OCI-LY7 (cell line): ENCODE data around the gene VMAC.

ENCODE experiments used
- EZH2phosphoT487 ChIP-seq: fragments of 200-600 bp; sonication (generic); IDR thresholded peaks from 2 replicates; pipeline ENCODE4 v1.6.1; 2018; ENCODE audit warnings: low read depth, borderline replicate concordance, mild to moderate bottlenecking, mixed run types, antibody characterized with exemption, low read length, moderate library complexity, mixed read lengths
- TF ChIP-seq, protein P1 (sequence below): fragments of 200-600 bp; sonication (generic); conservative IDR thresholded peaks from 2 replicates; pipeline ENCODE4 v1.5.1; 2014; ENCODE audit warnings: mild to moderate bottlenecking, antibody characterized with exemption, low read length, moderate library complexity, mixed read lengths

DNA sequence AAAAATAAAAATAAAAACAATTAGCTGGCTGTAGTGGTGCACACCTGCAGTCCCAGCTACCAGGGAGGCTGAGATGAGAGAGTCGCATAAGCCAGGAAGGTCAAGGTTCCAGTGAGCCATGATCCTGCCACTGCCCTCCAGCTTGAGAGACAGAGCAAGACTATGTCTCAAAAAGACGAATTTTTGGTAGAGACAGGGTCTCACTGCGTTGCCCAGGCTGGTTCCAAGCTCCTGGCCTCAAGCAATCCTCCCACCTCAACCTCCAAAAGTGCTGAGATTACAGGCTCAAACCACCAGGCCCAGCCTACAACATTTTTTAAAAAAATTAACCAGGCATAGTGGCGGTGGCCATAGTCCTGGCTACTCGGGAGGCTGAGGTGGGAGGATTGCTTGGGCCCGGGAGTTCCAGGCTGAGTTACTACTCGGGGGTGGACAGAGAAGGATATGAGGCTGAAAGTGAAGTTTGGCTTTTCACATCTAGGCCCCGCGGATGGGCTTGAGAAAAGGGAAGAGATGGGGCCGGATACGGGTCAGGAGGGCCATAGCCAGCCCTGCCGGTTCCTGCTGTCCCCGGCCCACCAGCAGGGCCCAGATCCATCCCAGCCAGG, 11.3 kb upstream of the VMAC start:
- TF ChIP-seq, protein P1, sequence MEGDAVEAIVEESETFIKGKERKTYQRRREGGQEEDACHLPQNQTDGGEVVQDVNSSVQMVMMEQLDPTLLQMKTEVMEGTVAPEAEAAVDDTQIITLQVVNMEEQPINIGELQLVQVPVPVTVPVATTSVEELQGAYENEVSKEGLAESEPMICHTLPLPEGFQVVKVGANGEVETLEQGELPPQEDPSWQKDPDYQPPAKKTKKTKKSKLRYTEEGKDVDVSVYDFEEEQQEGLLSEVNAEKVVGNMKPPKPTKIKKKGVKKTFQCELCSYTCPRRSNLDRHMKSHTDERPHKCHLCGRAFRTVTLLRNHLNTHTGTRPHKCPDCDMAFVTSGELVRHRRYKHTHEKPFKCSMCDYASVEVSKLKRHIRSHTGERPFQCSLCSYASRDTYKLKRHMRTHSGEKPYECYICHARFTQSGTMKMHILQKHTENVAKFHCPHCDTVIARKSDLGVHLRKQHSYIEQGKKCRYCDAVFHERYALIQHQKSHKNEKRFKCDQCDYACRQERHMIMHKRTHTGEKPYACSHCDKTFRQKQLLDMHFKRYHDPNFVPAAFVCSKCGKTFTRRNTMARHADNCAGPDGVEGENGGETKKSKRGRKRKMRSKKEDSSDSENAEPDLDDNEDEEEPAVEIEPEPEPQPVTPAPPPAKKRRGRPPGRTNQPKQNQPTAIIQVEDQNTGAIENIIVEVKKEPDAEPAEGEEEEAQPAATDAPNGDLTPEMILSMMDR, result no peak
- TF ChIP-seq EZH2phosphoT487, result no peak
